IMR-90 (cell line): ENCODE measurements around the gene NEMP1. TPM values are rescaled to one million over a fixed set of nuclear protein-coding genes. Genes with fewer than 3 reads are reported as not detected.

Experiments
- ATAC-seq: fragments of 200-7000 bp; cut with Tn5 transposase; 2 replicates; pipeline ENCODE4 v1.9.1; 2020; ENCODE audit warnings: low read depth, mild to moderate bottlenecking, moderate library complexity
- BruUV-seq: library from RNA; stranded (reverse); fragments of 400-500 nt; replicated peaks from 2 replicates; lab custom pipeline; 2021; lab: Mats Ljungman, UMichigan
- CTCF ChIA-PET: fragments of 300-600 bp; formaldehyde crosslinking; extraction: SDS; loops from one replicate; lab custom pipeline; 2021; ENCODE audit warnings: antibody characterized with exemption; lab: Yijun Ruan, JAX
- POLR2A ChIA-PET: fragments of 300-600 bp; sonication (Branson Sonifier 250); formaldehyde crosslinking; loops from one replicate; lab custom pipeline; 2022; ENCODE audit warnings: antibody characterized with exemption; ENCODE audit not compliant: unreplicated experiment; lab: Charles Lee
- DNase-seq: peaks from one replicate; pipeline ENCODE4 v3.0.0; 2013
- H2AFZ ChIP-seq: replicated peaks from 2 replicates; pipeline ENCODE3; 2013; ENCODE audit warnings: low read length, mild to moderate bottlenecking; ENCODE audit not compliant: poor library complexity
- H2AK5ac ChIP-seq: 2 replicates; pipeline ENCODE4 v1.6.1; 2013; ENCODE audit warnings: low read depth, low read length, inconsistent platforms
- H2AK9ac ChIP-seq: replicated peaks from 2 replicates; pipeline ENCODE3; 2013; ENCODE audit warnings: mild to moderate bottlenecking, low read depth, low read length, moderate library complexity; ENCODE audit not compliant: poor library complexity
- H2BK120ac ChIP-seq: 2 replicates; pipeline ENCODE4 v1.6.1; 2013; ENCODE audit warnings: low read depth, low read length, inconsistent platforms
- H2BK15ac ChIP-seq: 3 replicates; pipeline ENCODE4 v1.6.1; 2013; ENCODE audit warnings: low read depth, low read length, inconsistent platforms
- H2BK20ac ChIP-seq: 2 replicates; pipeline ENCODE4 v1.6.1; 2013; ENCODE audit warnings: low read depth, mild to moderate bottlenecking, inconsistent platforms, low read length, moderate library complexity
- H2BK5ac ChIP-seq: 2 replicates; pipeline ENCODE4 v1.6.1; 2013; ENCODE audit warnings: mild to moderate bottlenecking, low read depth, low read length, inconsistent platforms; ENCODE audit not compliant: poor library complexity, severe bottlenecking
- H3K14ac ChIP-seq: replicated peaks from 2 replicates; pipeline ENCODE4 v1.6.1; 2013; ENCODE audit warnings: low read depth, low read length, inconsistent platforms
- H3K18ac ChIP-seq: 2 replicates; pipeline ENCODE4 v1.6.1; 2013; ENCODE audit warnings: low read depth, low read length, control low read depth
- H3K23ac ChIP-seq: 2 replicates; pipeline ENCODE4 v1.6.1; 2013; ENCODE audit warnings: low read depth, low read length, inconsistent platforms
- H3K27ac ChIP-seq: 2 replicates; pipeline ENCODE4 v1.5.1; 2013; ENCODE audit warnings: mild to moderate bottlenecking, control low read depth, low read length; ENCODE audit not compliant: insufficient read depth
- H3K27me3 ChIP-seq: 2 replicates; pipeline ENCODE4 v1.6.1; 2013; ENCODE audit warnings: low read length; ENCODE audit not compliant: control insufficient read depth, insufficient read depth
- H3K36me3 ChIP-seq: 2 replicates; pipeline ENCODE4 v1.6.1; 2013; ENCODE audit warnings: low read length, mixed read lengths; ENCODE audit not compliant: control insufficient read depth, insufficient read depth
- H3K4ac ChIP-seq: 2 replicates; pipeline ENCODE4 v1.6.1; 2013; ENCODE audit warnings: low read depth, low read length, inconsistent platforms
- H3K4me1 ChIP-seq: 2 replicates; pipeline ENCODE4 v1.6.1; 2013; ENCODE audit warnings: low read length, mixed read lengths; ENCODE audit not compliant: control insufficient read depth, insufficient read depth
- H3K4me2 ChIP-seq: 2 replicates; pipeline ENCODE4 v1.6.1; 2013; ENCODE audit warnings: low read depth, mild to moderate bottlenecking, control low read depth, low read length, moderate library complexity
- H3K4me3 ChIP-seq: 2 replicates; pipeline ENCODE4 v1.5.1; 2013; ENCODE audit warnings: low read depth, mild to moderate bottlenecking, control low read depth, low read length, moderate library complexity; ENCODE audit not compliant: insufficient read depth
- H3K56ac ChIP-seq: 2 replicates; pipeline ENCODE4 v1.6.1; 2013; ENCODE audit warnings: low read length, inconsistent platforms; ENCODE audit not compliant: insufficient read depth; ENCODE audit errors: extremely low read depth
- H3K79me1 ChIP-seq, 2 experiments: 2 replicates each; pipeline ENCODE4 v1.6.1; 2013; ENCODE audit warnings: low read length in 2 of 2, inconsistent platforms in 1 of 2, low read depth in 1 of 2
- H3K9ac ChIP-seq: 2 replicates; pipeline ENCODE4 v1.6.1; 2013; ENCODE audit warnings: low read depth, low read length, control low read depth
- H3K9me1 ChIP-seq: 2 replicates; pipeline ENCODE4 v1.6.1; 2013; ENCODE audit warnings: low read length, inconsistent platforms; ENCODE audit not compliant: insufficient read depth
- H3K9me3 ChIP-seq: 2 replicates; pipeline ENCODE4 v1.6.1; 2013; ENCODE audit warnings: low read length; ENCODE audit not compliant: control insufficient read depth, insufficient read depth
- H4K20me1 ChIP-seq: 2 replicates; pipeline ENCODE4 v1.6.1; 2013; ENCODE audit warnings: low read length, inconsistent platforms; ENCODE audit not compliant: insufficient read depth
- H4K5ac ChIP-seq: 2 replicates; pipeline ENCODE4 v1.6.1; 2013; ENCODE audit warnings: mild to moderate bottlenecking, low read depth, low read length, control low read depth
- H4K8ac ChIP-seq, 2 experiments: 2 replicates each; pipeline ENCODE4 v1.6.1; 2013; ENCODE audit warnings: low read depth in 2 of 2, low read length in 2 of 2, control low read depth in 1 of 2, inconsistent platforms in 1 of 2
- H4K91ac ChIP-seq: 2 replicates; pipeline ENCODE4 v1.6.1; 2013; ENCODE audit warnings: low read depth, low read length, inconsistent platforms; ENCODE audit not compliant: insufficient read depth
- BHLHE40 ChIP-seq: fragments of 150-350 bp; IDR thresholded peaks from 2 replicates; pipeline ENCODE4 v1.6.1; 2016; ENCODE audit warnings: mild to moderate bottlenecking, low read depth, low read length
- CEBPB ChIP-seq: IDR thresholded peaks from 2 replicates; pipeline ENCODE4 v1.6.1; 2012; ENCODE audit warnings: low read depth, low read length, improper control_type of control experiment
- CHD1 ChIP-seq: IDR thresholded peaks from 2 replicates; pipeline ENCODE4 v1.6.1; 2012; ENCODE audit warnings: low read depth, low read length, improper control_type of control experiment
- ELK1 ChIP-seq: fragments of 150-350 bp; IDR thresholded peaks from 2 replicates; pipeline ENCODE4 v1.6.1; 2016; ENCODE audit warnings: low read depth, mild to moderate bottlenecking, low read length, moderate library complexity, borderline replicate concordance
- FOS ChIP-seq: fragments of 150-350 bp; IDR thresholded peaks from 2 replicates; pipeline ENCODE4 v1.6.1; 2016; ENCODE audit warnings: low read depth, low read length
- MXI1 ChIP-seq: IDR thresholded peaks from 2 replicates; pipeline ENCODE4 v1.6.1; 2012; ENCODE audit warnings: low read depth, mild to moderate bottlenecking, low read length, moderate library complexity, borderline replicate concordance
- POLR2A ChIP-seq: IDR thresholded peaks from 2 replicates; pipeline ENCODE4 v1.6.1; 2012; ENCODE audit warnings: mild to moderate bottlenecking, low read depth, low read length
- RAD21 ChIP-seq: IDR thresholded peaks from 2 replicates; pipeline ENCODE4 v1.6.1; 2012; ENCODE audit warnings: low read length, improper control_type of control experiment
- USF2 ChIP-seq: fragments of 150-350 bp; IDR thresholded peaks from 2 replicates; pipeline ENCODE4 v1.6.1; 2017; ENCODE audit warnings: mild to moderate bottlenecking, antibody characterized with exemption, low read length, low read depth
- WGBS, 2 experiments: methylation state at CpG; one replicate each; pipeline versions ENCODE4 v1.1.5 to v1.1.7; 2013; ENCODE audit warnings: missing lambda C conversion rate in 2 of 2; ENCODE audit not compliant: insufficient read length in 1 of 2; ENCODE audit errors: extremely low coverage in 2 of 2; 5-methylcytosine and 5-hydroxymethylcytosine counted together
- dilution Hi-C: fragments of 300-500 bp; cut with HindIII; formaldehyde crosslinking; loops from one replicate; pipeline ENCODE4 v1.14.3; 2018; ENCODE audit warnings: low sequenced_read_pairs; ENCODE audit not compliant: unreplicated experiment
- in situ Hi-C: fragments of 300-500 bp; cut with MboI; formaldehyde crosslinking; loops from 3 replicates; pipeline ENCODE4 v1.14.3; 2019; ENCODE audit warnings: low sequenced_read_pairs, inconsistent platforms, mixed read lengths
- intact Hi-C: fragments of 100-400 bp; cut with micrococcal nuclease; formaldehyde crosslinking; loops from 2 replicates; pipeline ENCODE4 v1.10.0; 2022
- polyA plus RNA-seq, 3 experiments: library from polyadenylated mRNA; depleted of rRNA; stranded (reverse); fragments of >200 nt; gene quantifications; 2 replicates each; pipeline ENCODE4 v1.2.3, GENCODE V29; 2012; ENCODE audit warnings: low replicate concordance in 1 of 3
- total RNA-seq: library from RNA; depleted of rRNA; stranded (reverse); fragments of >200 nt; gene quantifications from 2 replicates; pipeline ENCODE4 v1.2.3, GENCODE V29; 2012

Gene NEMP1
- total and polyA plus RNA-seq, 2 of the 4 experiments (the other 2 are of a cell fraction), result 8.9 to 10.9 TPM

- Histone ChIP-seq H3K23ac (no peak within 1 kb of the TSS), H3K9me3 (no peaks in the 10 kb centered on the region), H2AK9ac (no peak within 1 kb of the TSS), H2BK120ac (no peak within 1 kb of the TSS), H3K56ac (no peak within 1 kb of the TSS), H3K9ac (no peak within 1 kb of the TSS), H3K27ac (no peak within 1 kb of the TSS), H3K27me3 (peaks cover 14% of the 10 kb centered on the region), H4K8ac (no peak within 1 kb of the TSS), H2AK5ac (no peak within 1 kb of the TSS), H3K36me3 (no peaks in the 10 kb centered on the region), H3K4ac (no peak within 1 kb of the TSS), H3K18ac (no peak within 1 kb of the TSS), H3K4me3 (no peak within 1 kb of the TSS), H3K9me1 (no peaks in the 10 kb centered on the region; the same call in 1 of the 2 replicates), H3K4me1 (peaks cover 3% of the 10 kb centered on the region; the same call in 1 of the 2 replicates), H4K91ac (no peak within 1 kb of the TSS), H2BK15ac (no peak within 1 kb of the TSS), H2BK5ac (no peak within 1 kb of the TSS), H3K4me2 (no peak within 1 kb of the TSS), H2BK20ac (no peak within 1 kb of the TSS), H2AFZ (no peak within 1 kb of the TSS), H3K79me1 (no peaks in the 10 kb centered on the region), H4K20me1 (peaks cover 10% of the 10 kb centered on the region; the same call in 1 of the 2 replicates), H4K5ac (no peak within 1 kb of the TSS), H3K14ac (no peak within 1 kb of the TSS)
- CTCF ChIA-PET, result interaction anchor here (1.2 kb wide), 1 partner anchor 20 kb away, joined by 3 read pairs; no protein-coding TSS in a partner anchor
- ATAC-seq, result peak; percentile 73
- WGBS, 2 experiments, result 60% methylated on average over 1 of the region's 2 CpGs; no CpG with 5 or more reads in 1 of the 2 experiments
- in situ Hi-C loops, result loop anchor here (5.0 kb wide), 1 partner anchor 33 kb away; the partner anchor contains the start of gene TAC3
- POLR2A ChIA-PET, result no interaction called here
- intact Hi-C loops, result no loop called here
- dilution Hi-C loops, result no loop called here
- TF ChIP-seq CEBPB, result no peak
- TF ChIP-seq FOS, result no peak
- TF ChIP-seq POLR2A, result no peak
- no peak for TF ChIP-seq BHLHE40
- no peak for TF ChIP-seq CHD1
- no peak for TF ChIP-seq MXI1
- no peak for TF ChIP-seq RAD21
- TF ChIP-seq USF2, result no peak
- no peak for TF ChIP-seq ELK1
- BruUV-seq, result no TSS peak
- peak; percentile 19 for DNase-seq
These were observed 28.7 kb downstream of the NEMP1 start, which contains the start of gene MYO1A for GRCh38 chr12:57049890-57050289. Gene MYO1A, minus strand, starts transcription at chr12:57050129. Its CDS starts 1,806 bp downstream, at chr12:57048323.
